AG04450 (cell line): ENCODE results near the gene EIF3K. TPM values are rescaled to one million over a fixed set of nuclear protein-coding genes. Genes with fewer than 3 reads are reported as not detected.

Experiments
- CTCF ChIA-PET: fragments of 300-600, 350-600 bp; formaldehyde crosslinking; extraction: SDS; loops from one replicate; lab custom pipeline; 2022; ENCODE audit warnings: antibody characterized with exemption, inconsistent platforms; lab: Charles Lee
- POLR2A ChIA-PET: fragments of 350-600 bp; formaldehyde crosslinking; extraction: SDS; loops from one replicate; lab custom pipeline; 2021; ENCODE audit warnings: antibody characterized with exemption, inconsistent platforms; lab: Yijun Ruan, JAX
- DNase-seq: peaks from one replicate; pipeline ENCODE4 v3.0.0-alpha.2; 2011; ENCODE audit warnings: low read depth, low spot score
- H3K27ac ChIP-seq: one replicate; pipeline ENCODE4 v1.5.1; 2012; ENCODE audit warnings: low read depth, low read length, control low read depth
- H3K27me3 ChIP-seq: one replicate; pipeline ENCODE4 v1.6.0; 2012; ENCODE audit warnings: low read length; ENCODE audit not compliant: control insufficient read depth, insufficient read depth
- H3K4me3 ChIP-seq: 2 replicates; pipeline ENCODE4 v1.5.1; 2011; ENCODE audit warnings: mild to moderate bottlenecking, low read depth, low read length, control low read depth
- H3K9me3 ChIP-seq: 2 replicates; pipeline ENCODE4 v1.5.1; 2012; ENCODE audit warnings: low read length; ENCODE audit not compliant: control insufficient read depth, insufficient read depth
- CTCF ChIP-seq: IDR thresholded peaks from 2 replicates; pipeline ENCODE4 v1.5.1; 2011; ENCODE audit warnings: low read depth, low read length, control low read depth, inconsistent platforms
- polyA plus RNA-seq: library from polyadenylated mRNA; depleted of rRNA; stranded (reverse); fragments of >200 nt; gene quantifications from 2 replicates; pipeline ENCODE4 v1.2.3, GENCODE V29; 2011

EIF3K gene
- polyA plus RNA-seq, 1 experiment: 168 TPM

DNA sequence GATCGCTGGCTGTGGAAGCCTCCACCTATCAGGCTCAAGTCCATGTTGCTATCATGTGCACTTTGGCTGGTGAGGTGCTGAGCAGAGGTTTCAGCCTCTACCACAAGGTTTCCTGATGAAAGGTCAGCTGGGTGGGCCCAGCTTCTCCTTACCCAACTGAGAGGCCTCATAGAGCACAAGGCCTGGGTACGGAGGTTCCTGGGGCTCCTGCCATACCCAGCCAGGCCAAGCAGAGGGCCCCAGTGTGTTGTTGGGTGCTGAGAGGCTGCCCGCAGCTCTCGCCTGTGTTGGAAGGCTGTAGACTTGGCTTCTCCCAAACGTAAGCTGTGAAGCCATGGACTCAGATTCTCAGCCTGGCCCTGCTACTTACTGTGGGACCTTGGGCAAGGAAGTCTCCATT is 56.6 kb downstream of the EIF3K start:
- Histone ChIP-seq H3K27ac (peak overlapping the region; percentile 70), H3K4me3 (no peak overlapping the region), H3K9me3 (no peaks in the 10 kb centered on the region), H3K27me3 (no peaks in the 10 kb centered on the region)
- CTCF ChIA-PET: no interaction called here
- no peak for TF ChIP-seq CTCF
- POLR2A ChIA-PET: interaction anchor here (1.0 kb wide), 1 partner anchor 36 kb away, joined by 3 read pairs; no protein-coding TSS in a partner anchor
- DNase-seq: no peak

DNA sequence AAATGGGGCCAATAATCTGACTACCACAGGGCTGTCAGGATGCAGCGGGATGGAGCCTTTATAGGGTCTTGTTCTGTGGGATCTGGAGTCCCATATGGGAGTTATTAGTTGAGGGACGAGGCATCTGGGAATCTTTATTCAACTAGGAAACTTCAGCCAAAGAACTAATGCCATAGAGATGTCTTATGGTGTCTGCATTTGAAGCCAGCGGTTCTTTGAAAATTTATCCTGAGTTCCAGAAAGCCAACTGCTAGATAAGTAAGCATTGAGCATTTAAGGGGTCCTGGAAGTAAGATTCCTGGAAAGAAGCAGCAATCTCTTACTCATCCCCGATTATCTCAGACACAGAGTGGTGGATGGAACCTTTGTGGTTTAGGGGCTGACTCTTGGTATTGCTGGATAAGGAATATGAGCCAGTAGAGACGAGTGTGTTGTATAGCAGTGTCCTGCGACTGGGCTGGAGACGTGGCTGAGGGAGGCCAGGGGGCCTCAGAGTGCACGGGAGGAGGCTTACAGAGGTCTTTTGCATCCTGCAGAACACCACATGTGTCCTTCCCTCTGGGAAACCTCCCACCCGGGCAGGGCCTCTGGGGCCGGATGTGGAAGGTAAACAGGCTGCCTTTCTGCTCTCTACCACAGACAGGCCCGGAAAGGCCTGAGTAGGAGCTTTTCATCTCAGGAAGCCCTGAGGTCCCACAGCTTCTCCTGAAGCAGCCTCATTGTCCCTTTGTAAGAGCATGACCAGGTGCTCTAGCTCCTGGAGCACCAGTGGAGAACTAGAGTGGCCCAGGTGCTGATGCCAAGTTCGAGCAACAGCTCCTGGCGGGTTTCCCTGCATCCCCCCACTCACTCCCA is 57.3 kb downstream of the EIF3K start:
- no peak for DNase-seq
- Histone ChIP-seq H3K9me3 (no peaks in the 10 kb centered on the region), H3K27me3 (no peaks in the 10 kb centered on the region), H3K4me3 (no peak overlapping the region; the same call in 1 of the 2 replicates), H3K27ac (peak overlapping the region; percentile 70)
- ChIA-PET CTCF (no interaction called here), POLR2A (interaction anchor here (1.0 kb wide), 1 partner anchor 35 kb away, joined by 3 read pairs; no protein-coding TSS in a partner anchor)
- no peak for TF ChIP-seq CTCF

DNA sequence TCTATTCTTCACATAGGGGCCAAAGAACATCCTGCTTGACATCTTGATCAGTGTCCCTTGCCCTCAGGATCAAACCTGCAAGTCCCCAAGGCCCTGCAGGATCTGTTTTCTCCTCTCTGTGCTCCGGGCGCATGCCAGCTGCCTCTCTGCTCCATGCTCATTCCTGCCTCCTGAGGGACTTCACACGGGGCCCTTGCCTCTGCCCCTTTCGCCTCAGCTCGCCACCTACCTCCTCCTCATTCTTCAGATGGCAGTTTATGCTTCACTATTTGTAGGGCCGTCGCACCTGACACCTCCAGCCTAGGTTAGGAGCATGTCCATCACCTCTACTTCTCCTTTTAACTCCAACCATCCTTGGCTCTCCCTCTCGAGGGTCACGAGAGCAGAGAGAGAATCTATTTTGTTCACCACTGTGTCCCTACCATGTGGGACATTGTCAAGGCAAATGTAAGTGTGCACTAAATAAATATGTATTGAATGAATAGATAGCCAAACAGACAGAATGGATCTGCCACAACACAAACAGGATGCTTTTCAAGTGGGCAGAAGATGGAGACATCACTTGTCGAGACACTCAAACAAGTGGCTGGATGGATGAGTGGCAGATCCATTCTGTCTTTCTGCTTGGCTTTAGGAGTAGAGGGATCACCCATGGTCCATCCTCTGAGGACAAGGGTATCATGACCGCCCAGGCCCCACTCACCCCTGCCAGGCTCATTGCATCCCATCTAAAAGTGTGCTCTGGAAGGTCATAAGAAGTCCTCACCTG is 58.1 kb downstream of the EIF3K start:
- Histone ChIP-seq H3K27me3 (no peaks in the 10 kb centered on the region), H3K4me3 (no peak overlapping the region; the same call in 1 of the 2 replicates), H3K9me3 (no peaks in the 10 kb centered on the region), H3K27ac (peak overlapping the region; percentile 70)
- TF ChIP-seq CTCF: no peak
- ChIA-PET POLR2A (no interaction called here), CTCF (no interaction called here)
- no peak for DNase-seq

DNA sequence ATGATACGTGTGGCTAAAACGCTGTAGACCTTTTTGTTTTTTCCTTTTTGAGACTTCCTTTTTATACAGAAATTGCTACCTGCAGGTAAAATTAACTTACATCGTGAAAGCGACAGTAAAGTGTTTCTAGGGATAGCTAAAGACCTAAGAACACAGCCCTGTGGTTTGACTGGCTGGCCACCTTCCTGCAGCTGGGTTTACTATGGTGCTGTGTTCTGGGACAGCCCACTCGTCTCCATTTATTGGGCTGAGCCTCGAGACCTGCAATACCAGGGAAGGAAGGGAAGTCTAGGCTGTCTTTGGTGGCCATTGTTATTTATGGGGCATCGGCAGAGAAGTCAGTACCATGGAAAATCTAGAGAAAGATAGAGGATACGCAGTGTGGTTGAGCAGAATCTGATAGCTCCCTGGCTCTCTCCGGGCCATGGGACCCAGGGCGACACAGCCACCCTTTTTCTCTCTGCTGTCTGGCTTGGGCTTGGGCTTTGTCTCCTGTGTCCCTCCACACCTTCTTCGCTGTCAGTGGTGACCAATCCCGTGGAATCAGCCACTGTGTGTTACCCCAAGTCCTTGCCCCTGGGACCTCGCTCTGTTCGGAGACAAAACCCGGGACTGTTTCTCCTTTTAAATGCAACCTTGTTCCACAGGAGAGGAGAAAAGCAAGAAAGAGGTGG is 59.4 kb downstream of the EIF3K start:
- DNase-seq: no peak
- peaks cover 4% of the 10 kb centered on the region; the same call in 1 of the 2 replicates for H3K9me3 ChIP-seq
- ChIA-PET POLR2A (interaction anchor here (0.5 to 0.6 kb wide), 2 partner anchors 31 to 41 kb away, joined by 3 read pairs; no protein-coding TSS in a partner anchor), CTCF (no interaction called here)
- TF ChIP-seq CTCF: no peak
- H3K4me3 ChIP-seq: no peak overlapping the region
- no peaks in the 10 kb centered on the region for H3K27me3 ChIP-seq
- no peak overlapping the region for H3K27ac ChIP-seq
